GM10266 (cell line): ENCODE measurements around the gene RETSAT.
"Not testable (repeated sequence)": the region's sequence is repeated elsewhere in the genome, so short reads cannot be mapped to it uniquely, and the experiment has no call there.

Experiments
- DNase-seq: peaks from one replicate; pipeline ENCODE4 v3.0.0; 2012; ENCODE audit errors: extremely low spot score
- CTCF ChIP-seq: IDR thresholded peaks from 2 replicates; pipeline ENCODE4 v1.5.1; 2012; ENCODE audit warnings: mild to moderate bottlenecking, low read depth; ENCODE audit not compliant: control insufficient read depth, insufficient read depth; ENCODE audit errors: missing control alignments

The RETSAT gene

DNA sequence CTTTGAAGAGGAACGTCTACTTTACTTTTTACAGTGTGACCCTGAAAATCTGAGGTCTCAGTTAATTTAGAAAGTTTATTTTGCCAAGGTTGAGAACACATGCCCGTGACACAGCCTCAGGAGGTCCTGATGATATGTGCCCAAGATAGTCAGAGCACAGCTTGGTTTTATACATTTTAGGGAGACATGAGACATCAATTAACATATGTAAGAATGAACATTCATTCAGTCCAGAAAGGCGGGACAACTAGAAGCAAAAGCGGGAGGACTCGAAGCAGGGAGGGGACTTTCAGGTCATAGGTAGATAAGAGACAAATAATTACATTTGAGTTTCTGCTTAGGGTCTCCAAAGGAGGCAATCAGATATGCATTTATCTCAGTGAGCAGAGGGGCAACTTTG, 23.9 kb upstream of the RETSAT start:
- DNase-seq: no peak
- TF ChIP-seq CTCF: no peak

DNA sequence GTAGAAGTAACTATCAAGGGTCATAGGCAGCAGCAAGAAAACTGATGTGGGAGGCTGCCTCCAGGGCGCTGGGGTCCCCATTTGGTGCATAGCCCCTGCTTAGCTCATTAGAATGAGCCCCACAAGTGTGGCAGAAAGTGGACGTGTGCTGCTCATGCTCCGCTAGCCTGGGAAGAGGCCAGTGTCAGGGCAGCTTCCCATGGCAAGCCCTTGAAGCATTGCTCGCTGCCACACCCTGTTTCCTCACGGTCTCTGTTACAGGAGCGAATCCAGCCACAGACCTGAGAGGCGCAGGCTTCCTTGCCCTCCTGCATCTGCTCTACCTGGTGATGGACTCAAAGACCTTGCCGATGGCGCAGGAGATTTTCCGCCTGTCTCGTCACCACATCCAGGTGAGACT, 22.8 kb upstream of the RETSAT start:
- DNase-seq: no peak
- TF ChIP-seq CTCF: no peak

DNA sequence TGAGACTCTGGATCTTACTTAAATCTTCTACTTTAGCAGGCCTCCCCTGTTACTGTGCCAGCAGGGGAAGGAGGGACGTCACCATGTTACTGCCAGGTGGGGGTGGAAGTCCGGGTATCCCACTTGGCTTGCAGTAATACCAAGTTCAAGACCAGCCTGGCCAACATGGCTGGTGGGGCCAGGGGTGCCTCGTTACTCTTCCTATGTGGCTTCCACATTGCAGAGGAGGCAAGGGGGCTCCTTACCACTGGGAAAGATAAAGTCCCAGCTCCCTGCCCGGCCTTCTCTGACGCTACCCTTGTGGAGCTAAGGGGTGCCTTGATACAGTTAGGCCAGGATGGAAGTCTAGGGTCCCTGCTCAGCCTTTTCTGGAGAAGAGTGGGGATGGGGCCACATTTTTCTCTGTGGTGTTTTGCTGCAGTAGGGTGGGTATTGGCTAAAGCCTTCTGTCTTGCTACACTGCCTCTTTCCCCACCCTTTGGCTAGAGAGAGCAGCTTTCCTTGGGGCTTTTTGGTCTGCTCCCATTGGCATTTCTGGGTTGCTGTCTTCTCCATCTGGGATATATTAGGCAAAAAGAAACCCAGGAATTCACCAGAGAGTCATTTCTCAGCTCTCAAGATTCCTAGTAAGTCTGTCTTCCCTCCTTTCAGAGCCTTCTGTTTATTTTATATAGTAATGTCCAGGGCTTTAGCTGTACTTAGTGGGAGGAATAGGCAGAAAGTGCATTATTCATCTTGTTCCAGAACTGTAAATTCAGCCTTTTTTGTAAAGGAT, 22.1 kb upstream of the RETSAT start:
- no peak for TF ChIP-seq CTCF
- no peak for DNase-seq

DNA sequence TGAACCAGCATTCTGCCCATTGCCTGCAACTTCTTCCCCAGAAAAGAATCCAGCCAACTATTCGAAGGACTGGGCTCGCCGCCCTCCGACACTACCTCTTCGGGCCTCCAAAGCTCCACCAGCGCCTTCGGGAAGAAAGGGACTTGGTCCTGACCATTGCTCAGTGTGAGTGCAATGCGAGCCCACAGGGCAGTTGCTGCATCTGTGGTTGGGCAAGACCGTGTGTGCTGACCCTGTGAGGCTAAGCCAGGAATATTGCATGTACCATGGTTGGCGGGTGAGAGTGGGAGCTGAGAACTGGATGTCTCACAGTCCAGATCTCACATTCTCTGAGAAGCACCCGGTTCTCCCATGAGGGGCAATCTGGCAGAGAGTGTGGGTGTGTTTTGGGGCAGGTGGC, 16.7 kb upstream of the RETSAT start:
- no peak for DNase-seq
- TF ChIP-seq CTCF: no peak

- no peak for TF ChIP-seq CTCF
- DNase-seq: no peak
Observed at GRCh38 chr2:85369500-85369899, 15.2 kb upstream of the RETSAT start.

- no peak for DNase-seq
- TF ChIP-seq CTCF: no peak
Observed at GRCh38 chr2:85368921-85369320, 14.6 kb upstream of the RETSAT start.

GRCh38 chr2:85367180-85367579, 12.9 kb upstream of the RETSAT start:
- no peak for TF ChIP-seq CTCF
- DNase-seq: no peak

- not testable (repeated sequence) for DNase-seq
Observed at GRCh38 chr2:85362653-85363387, 8.5 kb upstream of the RETSAT start.
